Measurements from ENCODE around the gene TBCD.

TBCD gene

DNA sequence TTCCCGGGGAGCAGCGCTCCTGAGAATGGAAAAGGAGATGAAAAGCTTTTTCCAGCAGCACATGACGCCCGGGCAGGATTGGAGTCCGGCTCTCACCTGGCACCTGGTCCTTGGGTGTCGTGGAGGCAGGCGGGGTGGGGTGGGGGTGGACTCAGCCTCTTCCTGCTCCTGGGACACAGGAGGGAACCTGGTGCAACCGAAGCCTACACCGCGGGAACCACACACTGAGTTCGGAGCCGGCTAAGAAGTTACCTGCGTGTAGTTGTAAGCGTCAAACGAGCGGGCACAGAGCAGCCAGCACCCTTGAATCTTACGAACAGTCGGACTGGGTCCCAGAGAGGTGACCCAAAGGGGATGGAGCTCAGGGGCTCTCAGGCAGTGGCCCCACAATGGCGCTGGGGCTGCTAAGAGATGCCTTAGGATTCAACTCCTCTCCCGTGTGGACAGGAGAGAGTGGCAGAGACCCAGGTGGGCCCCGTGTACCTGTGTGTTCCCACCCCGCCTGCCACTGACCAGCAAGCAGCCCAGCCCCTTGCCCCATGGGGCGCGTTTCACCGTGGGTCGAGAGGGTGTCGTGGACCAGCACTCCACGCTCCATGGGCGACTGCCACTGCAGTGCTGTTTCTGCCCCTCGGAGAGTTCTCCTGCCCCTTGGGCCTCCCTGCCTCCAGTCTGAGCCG lies 221.7 kb downstream of the TBCD start:
- POLR2A ChIA-PET = no interaction called here
- no peaks in the 10 kb centered on the region for H3K36me3 ChIP-seq (ENCODE audit: control insufficient read depth in 2 of 2, insufficient read depth in 1 of 2, low read length in 2 of 2)
- H3K4me1 ChIP-seq (ENCODE audit: control insufficient read depth, insufficient read depth, low read length) = no peaks in the 10 kb centered on the region
- H3K9me3 ChIP-seq (ENCODE audit: control insufficient read depth, insufficient read depth, low read depth, low read length) = no peaks in the 10 kb centered on the region
- no peak overlapping the region for H3K27ac ChIP-seq (ENCODE audit: extremely low read depth, low read depth, low read length)
- no peak overlapping the region for H3K4me3 ChIP-seq (ENCODE audit: low read depth, low read length)
- TF ChIP-seq IKZF3 (tag by site-specific recombination; IDR thresholded peaks at IDR 0.05) (no peak), ZNF521 (tag by site-specific recombination; IDR thresholded peaks at IDR 0.05) (no peak), ZNF600 (tag by site-specific recombination; IDR thresholded peaks at IDR 0.05) (no peak)
- TF ChIP-seq, protein P1, sequence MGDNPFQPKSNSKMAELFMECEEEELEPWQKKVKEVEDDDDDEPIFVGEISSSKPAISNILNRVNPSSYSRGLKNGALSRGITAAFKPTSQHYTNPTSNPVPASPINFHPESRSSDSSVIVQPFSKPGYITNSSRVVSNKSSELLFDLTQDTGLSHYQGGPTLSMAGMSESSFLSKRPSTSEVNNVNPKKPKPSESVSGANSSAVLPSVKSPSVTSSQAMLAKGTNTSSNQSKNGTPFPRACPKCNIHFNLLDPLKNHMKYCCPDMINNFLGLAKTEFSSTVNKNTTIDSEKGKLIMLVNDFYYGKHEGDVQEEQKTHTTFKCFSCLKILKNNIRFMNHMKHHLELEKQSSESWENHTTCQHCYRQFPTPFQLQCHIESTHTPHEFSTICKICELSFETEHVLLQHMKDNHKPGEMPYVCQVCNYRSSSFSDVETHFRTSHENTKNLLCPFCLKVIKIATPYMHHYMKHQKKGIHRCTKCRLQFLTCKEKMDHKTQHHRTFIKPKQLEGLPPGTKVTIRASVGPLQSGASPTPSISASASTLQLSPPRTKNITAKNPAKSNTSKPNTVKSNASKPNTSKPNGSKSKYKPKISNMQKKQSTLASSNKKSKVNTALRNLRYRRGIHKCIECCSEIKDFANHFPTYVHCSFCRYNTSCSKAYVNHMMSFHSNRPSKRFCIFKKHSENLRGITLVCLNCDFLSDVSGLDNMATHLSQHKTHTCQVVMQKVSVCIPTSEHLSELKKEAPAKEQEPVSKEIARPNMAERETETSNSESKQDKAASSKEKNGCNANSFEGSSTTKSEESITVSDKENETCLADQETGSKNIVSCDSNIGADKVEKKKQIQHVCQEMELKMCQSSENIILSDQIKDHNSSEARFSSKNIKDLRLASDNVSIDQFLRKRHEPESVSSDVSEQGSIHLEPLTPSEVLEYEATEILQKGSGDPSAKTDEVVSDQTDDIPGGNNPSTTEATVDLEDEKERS (tag by site-specific recombination; IDR thresholded peaks at IDR 0.05) = no peak
- CTCF ChIA-PET = no interaction called here

DNA sequence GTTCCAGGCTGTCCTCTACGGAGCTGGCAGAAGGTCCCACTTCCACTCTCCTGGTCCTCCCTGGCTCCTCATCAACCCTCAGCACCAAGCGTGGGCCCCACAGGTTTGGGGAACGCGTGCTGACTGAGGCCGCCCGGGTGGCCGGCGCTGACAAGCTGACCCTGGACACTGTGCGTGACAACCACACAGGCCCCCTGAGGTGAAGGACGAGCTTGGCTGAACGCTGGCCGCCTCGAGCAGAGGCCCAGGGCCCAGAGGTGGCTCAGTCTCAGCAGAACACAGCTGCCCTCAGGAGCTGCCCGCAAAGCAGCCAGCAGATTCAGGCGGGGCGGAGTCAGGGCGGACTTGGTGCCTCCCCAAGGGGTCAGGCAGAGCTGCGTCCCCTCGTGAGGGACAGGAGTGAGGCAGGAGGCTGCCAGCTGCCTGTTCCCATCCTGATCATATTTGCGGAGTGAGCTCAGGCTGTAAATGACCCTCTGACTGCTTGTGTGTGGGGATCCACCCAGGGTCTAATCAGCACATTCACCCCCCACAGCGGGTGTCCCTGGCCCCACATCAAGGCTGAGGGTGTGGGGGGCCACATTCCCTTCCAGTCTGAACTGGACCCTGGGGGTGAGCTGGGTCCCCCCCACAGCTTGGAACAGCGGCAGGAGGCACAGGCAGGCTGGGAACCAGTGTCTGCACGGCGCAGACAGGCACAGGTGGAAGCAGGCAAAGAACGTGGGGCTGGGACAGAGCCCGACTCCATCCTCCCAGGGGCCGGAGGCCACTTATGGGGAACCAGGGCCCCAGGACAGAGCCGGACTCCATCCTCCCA lies 222.5 kb downstream of the TBCD start:
- peak; percentile 100 for TF ChIP-seq GLIS1 (tag by site-specific recombination; IDR thresholded peaks at IDR 0.05)
- TF ChIP-seq HOXD13 (CRISPR knock-in tag; IDR thresholded peaks at IDR 0.05; ENCODE audit: borderline replicate concordance) = no peak
- TF ChIP-seq ZIC2 (tag by site-specific recombination; IDR thresholded peaks at IDR 0.05) = peak; percentile 79
- peak; percentile 48 for TF ChIP-seq GLIS2 (tag by site-specific recombination; IDR thresholded peaks at IDR 0.05)
- CTCF ChIA-PET = no interaction called here
- Histone ChIP-seq H3K4me3 (ENCODE audit: low read depth, low read length) (no peak overlapping the region), H3K27ac (ENCODE audit: extremely low read depth, low read depth, low read length) (no peak overlapping the region), H3K4me1 (ENCODE audit: control insufficient read depth, insufficient read depth, low read length) (no peaks in the 10 kb centered on the region), H3K36me3 (ENCODE audit: control insufficient read depth in 2 of 2, insufficient read depth in 1 of 2, low read length in 2 of 2) (no peaks in the 10 kb centered on the region), H3K9me3 (ENCODE audit: control insufficient read depth, insufficient read depth, low read depth, low read length) (no peaks in the 10 kb centered on the region)
- POLR2A ChIA-PET = no interaction called here

DNA sequence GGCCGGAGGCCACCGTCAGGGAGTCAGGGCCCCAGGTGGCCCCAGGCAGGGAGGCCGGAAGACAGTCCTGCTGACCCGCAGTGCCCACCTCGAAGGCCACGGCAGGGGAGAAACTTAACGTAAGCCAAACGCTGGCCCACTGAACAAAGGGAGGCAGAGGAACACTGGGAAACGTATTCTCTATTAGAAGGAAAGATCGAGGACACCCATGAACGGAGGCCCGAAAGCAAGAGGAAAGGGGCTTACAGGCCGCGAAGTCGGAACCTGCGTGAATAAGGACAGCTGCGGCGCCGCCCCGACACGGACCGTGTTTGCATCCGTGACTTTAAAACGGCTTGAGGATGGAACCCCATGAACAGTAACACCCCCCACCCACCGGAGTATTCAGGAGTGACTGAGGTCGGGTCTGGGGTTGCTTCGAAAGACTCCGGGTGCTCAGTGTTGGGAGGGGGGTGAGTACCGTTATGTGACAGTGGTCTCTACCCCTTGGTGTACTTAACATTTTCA lies 225.2 kb downstream of the TBCD start:
- ChIA-PET CTCF (no interaction called here), POLR2A (no interaction called here)
- Histone ChIP-seq H3K4me3 (ENCODE audit: low read depth, low read length) (no peak overlapping the region), H3K36me3 (ENCODE audit: control insufficient read depth in 2 of 2, insufficient read depth in 1 of 2, low read length in 2 of 2) (no peaks in the 10 kb centered on the region), H3K4me1 (ENCODE audit: control insufficient read depth, insufficient read depth, low read length) (no peaks in the 10 kb centered on the region), H3K27ac (ENCODE audit: extremely low read depth, low read depth, low read length) (no peak overlapping the region), H3K9me3 (ENCODE audit: control insufficient read depth, insufficient read depth, low read depth, low read length) (no peaks in the 10 kb centered on the region)
- TF ChIP-seq ZNF169 (tag by site-specific recombination; IDR thresholded peaks at IDR 0.05) (no peak), ZNF521 (tag by site-specific recombination; IDR thresholded peaks at IDR 0.05) (no peak), EGR2 (tag by site-specific recombination; IDR thresholded peaks at IDR 0.05; ENCODE audit: low read depth) (no peak), ZNF248 (tag by site-specific recombination; IDR thresholded peaks at IDR 0.05) (no peak), ZNF791 (tag by site-specific recombination; IDR thresholded peaks at IDR 0.05) (no peak), ZNF558 (tag by site-specific recombination; IDR thresholded peaks at IDR 0.05) (no peak), ZNF610 (tag by site-specific recombination; IDR thresholded peaks at IDR 0.05; ENCODE audit: borderline replicate concordance) (no peak), ZNF24 (tag by site-specific recombination; IDR thresholded peaks at IDR 0.05) (no peak), SETDB1 (IDR thresholded peaks at IDR 0.05; ENCODE audit: insufficient read length, low read length) (no peak), ZNF214 (tag by site-specific recombination; IDR thresholded peaks at IDR 0.05; ENCODE audit: borderline replicate concordance) (no peak), IKZF3 (tag by site-specific recombination; IDR thresholded peaks at IDR 0.05) (no peak), ZNF138 (tag by site-specific recombination; IDR thresholded peaks at IDR 0.05; ENCODE audit: borderline replicate concordance) (no peak), ZNF433 (tag by site-specific recombination; IDR thresholded peaks at IDR 0.05; ENCODE audit: low read depth) (no peak), ZFP69B (tag by site-specific recombination; IDR thresholded peaks at IDR 0.05) (no peak), ZBTB17 (tag by site-specific recombination; IDR thresholded peaks at IDR 0.05) (no peak), ZSCAN23 (tag by site-specific recombination; IDR thresholded peaks at IDR 0.05) (no peak)
- TF ChIP-seq, protein P1 (tag by site-specific recombination; IDR thresholded peaks at IDR 0.05) = no peak
- TF ChIP-seq, protein P2, sequence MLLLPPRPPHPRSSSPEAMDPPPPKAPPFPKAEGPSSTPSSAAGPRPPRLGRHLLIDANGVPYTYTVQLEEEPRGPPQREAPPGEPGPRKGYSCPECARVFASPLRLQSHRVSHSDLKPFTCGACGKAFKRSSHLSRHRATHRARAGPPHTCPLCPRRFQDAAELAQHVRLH (tag by site-specific recombination; IDR thresholded peaks at IDR 0.05) = no peak

Measured in HEK293 (cell line).